Right lobe of liver (tissue), 6 donors: ENCODE measurements around the gene OLFML2B. TPM values are rescaled to one million over a fixed set of nuclear protein-coding genes. Genes with fewer than 3 reads are reported as not detected.

Experiments
- ATAC-seq, 4 donors: fragments of 200-7000 bp; cut with Tn5 transposase; one replicate each; pipeline ENCODE4 v1.9.1; 2020; ENCODE audit warnings: mild to moderate bottlenecking in 4 of 4, moderate library complexity in 4 of 4
- DNase-seq, 3 donors: peaks; one replicate each; pipeline ENCODE4 v3.0.0-alpha.2; 2020
- H3K27ac ChIP-seq, 3 donors: fragments of 200-600 bp; one replicate each; pipeline ENCODE4 v1.8.0; 2022
- H3K27me3 ChIP-seq, 2 donors: fragments of 200-600 bp; one replicate each; pipeline ENCODE4 v1.8.0; 2022
- H3K36me3 ChIP-seq, 4 donors: fragments of 200-600 bp; sonication (generic) in 1 of 4; one replicate each; pipeline versions ENCODE4 v1.5.1 to v1.8.0; 2017 to 2022; ENCODE audit warnings: control low read depth in 1 of 4
- H3K4me1 ChIP-seq, 4 donors: fragments of 200-600 bp; sonication (generic) in 1 of 4; one replicate each; pipeline versions ENCODE4 v1.5.1 to v1.8.0; 2017 to 2022; ENCODE audit warnings: control low read depth in 1 of 4
- H3K4me3 ChIP-seq, 3 donors: fragments of 200-600 bp; one replicate each; pipeline ENCODE4 v1.8.0; 2022
- H3K9me3 ChIP-seq, 4 donors: fragments of 200-600 bp; sonication (generic) in 1 of 4; one replicate each; pipeline versions ENCODE4 v1.5.1 to v1.8.0; 2017 to 2022; ENCODE audit warnings: control low read depth in 1 of 4
- POLR2A ChIP-seq: fragments of 450-650 bp; IDR thresholded peaks from one replicate; pipeline ENCODE4 v1.6.1; 2017; ENCODE audit warnings: antibody characterized with exemption, mild to moderate bottlenecking
- WGBS: methylation state at CpG from one replicate; pipeline ENCODE4 v1.1.6; 2018; ENCODE audit warnings: low coverage, low lambda C conversion rate; ENCODE audit not compliant: insufficient coverage; ENCODE audit errors: missing lambda C conversion rate; 5-methylcytosine and 5-hydroxymethylcytosine counted together
- intact Hi-C, 2 donors: fragments of 100-400 bp; cut with DNase I; formaldehyde crosslinking; loops; one replicate each; pipeline versions ENCODE4 v1.11.2 to v1.14.1; 2022
- total RNA-seq, 6 experiments: library from RNA; depleted of rRNA in 2 of 6; stranded (reverse); fragments of >200 nt in 2 of 6; fragmentation: NEBNext Ultra II Directional in 3 of 6; extraction: Animal tissue kit (Norgen Biotek cat#: 25700) in 3 of 6; gene quantifications; one replicate each; pipeline versions ENCODE4 v1.1.0 to v1.2.4, GENCODE V29; 2016 to 2023
- TF ChIP-seq, protein P1 (sequence below), 4 donors: fragments of 200-600 bp in 3 of 4; fragments of 450-650 bp in 1 of 4; IDR thresholded peaks; one replicate each; pipeline versions ENCODE4 v1.5.1 to v1.8.0; 2016 to 2022; ENCODE audit warnings: antibody characterized with exemption in 4 of 4, mild to moderate bottlenecking in 2 of 4
- donor health status: DM: no; HTN: yes; CAD: no.
- donor health status: DM: no; HTN: no; CAD: no.
- donor health status: DM: no; HTN: no; CAD: no.
- donor health status: DM: no; HTN: yes; CAD: no.
- donor health status: DM: no; HTN: yes; CAD: no.

Gene OLFML2B
- total RNA-seq, 6 experiments from 2014 or later: 0.37 to 2.1 (median 1.3) TPM

DNA sequence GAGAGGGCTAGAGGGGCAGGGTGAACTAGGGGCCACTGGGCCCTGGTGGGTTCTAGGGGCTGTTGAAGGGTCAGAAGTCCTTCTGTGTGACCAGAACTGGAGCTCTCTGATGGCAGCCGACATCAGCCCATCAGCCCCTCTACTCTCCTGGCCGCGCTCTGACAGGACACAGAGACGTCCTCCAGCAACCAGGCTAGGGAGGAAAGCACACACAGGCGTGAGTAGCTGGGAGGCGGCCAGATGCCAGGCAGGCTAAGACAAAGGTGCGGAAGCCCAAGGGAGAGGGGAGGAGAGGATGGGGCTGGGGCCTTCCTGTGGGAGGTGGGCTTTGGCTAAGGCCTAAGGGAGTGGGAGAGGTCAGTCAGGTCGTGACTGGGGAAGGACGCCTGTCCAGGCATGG is 50.8 kb downstream of the OLFML2B start:
- 63% methylated on average over 4 of the region's 9 CpGs for WGBS

DNA sequence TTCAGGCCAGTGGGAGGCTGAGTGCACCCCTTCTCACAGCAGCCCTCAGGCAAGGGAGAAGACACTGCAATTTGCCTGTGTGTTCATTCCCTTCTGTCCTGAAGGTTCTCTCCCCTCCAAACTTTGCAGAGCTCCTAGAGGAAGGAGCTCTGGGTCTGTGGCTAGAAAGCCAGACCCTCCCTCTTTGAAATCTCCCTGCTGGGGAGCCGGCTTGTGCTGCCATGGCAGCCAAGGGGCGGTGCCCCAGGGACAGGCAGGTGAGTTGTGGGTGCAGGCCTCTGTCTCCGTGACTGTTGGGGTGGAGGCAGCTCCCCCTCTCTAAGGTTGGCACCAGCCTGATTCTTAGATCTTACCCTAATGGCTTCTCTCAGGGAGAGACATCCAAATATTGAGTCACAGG is 53.0 kb downstream of the OLFML2B start:
- TF ChIP-seq POLR2A: no peak
- TF ChIP-seq, protein P1, sequence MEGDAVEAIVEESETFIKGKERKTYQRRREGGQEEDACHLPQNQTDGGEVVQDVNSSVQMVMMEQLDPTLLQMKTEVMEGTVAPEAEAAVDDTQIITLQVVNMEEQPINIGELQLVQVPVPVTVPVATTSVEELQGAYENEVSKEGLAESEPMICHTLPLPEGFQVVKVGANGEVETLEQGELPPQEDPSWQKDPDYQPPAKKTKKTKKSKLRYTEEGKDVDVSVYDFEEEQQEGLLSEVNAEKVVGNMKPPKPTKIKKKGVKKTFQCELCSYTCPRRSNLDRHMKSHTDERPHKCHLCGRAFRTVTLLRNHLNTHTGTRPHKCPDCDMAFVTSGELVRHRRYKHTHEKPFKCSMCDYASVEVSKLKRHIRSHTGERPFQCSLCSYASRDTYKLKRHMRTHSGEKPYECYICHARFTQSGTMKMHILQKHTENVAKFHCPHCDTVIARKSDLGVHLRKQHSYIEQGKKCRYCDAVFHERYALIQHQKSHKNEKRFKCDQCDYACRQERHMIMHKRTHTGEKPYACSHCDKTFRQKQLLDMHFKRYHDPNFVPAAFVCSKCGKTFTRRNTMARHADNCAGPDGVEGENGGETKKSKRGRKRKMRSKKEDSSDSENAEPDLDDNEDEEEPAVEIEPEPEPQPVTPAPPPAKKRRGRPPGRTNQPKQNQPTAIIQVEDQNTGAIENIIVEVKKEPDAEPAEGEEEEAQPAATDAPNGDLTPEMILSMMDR (IDR thresholded peaks at IDR 0.05): no peak
- no peak for DNase-seq
- Histone ChIP-seq H3K27ac (no peak overlapping the region), H3K4me1 (peaks cover 0 to 5% (median 0%) of the 10 kb centered on the region in 4 donors), H3K36me3 (no peaks in the 10 kb centered on the region), H3K27me3 (no peaks in the 10 kb centered on the region), H3K4me3 (no peak overlapping the region), H3K9me3 (no peaks in the 10 kb centered on the region)
- intact Hi-C loops: no loop called here
- 52% methylated on average over 2 of the region's 3 CpGs for WGBS
- no peak for ATAC-seq

More for the DNA sequence above, 50.8 kb downstream of the OLFML2B start:
- H3K4me3 ChIP-seq: no peak overlapping the region
- peaks cover 0 to 5% (median 0%) of the 10 kb centered on the region in 4 donors for H3K4me1 ChIP-seq
- intact Hi-C loops: no loop called here
- ATAC-seq (no peak), DNase-seq (no peak)
- no peaks in the 10 kb centered on the region for H3K36me3 ChIP-seq
- TF ChIP-seq, protein P1 (IDR thresholded peaks at IDR 0.05): no peak
- TF ChIP-seq POLR2A: no peak
- H3K27ac ChIP-seq: no peak overlapping the region
- no peaks in the 10 kb centered on the region for H3K27me3 ChIP-seq
- no peaks in the 10 kb centered on the region for H3K9me3 ChIP-seq

DNA sequence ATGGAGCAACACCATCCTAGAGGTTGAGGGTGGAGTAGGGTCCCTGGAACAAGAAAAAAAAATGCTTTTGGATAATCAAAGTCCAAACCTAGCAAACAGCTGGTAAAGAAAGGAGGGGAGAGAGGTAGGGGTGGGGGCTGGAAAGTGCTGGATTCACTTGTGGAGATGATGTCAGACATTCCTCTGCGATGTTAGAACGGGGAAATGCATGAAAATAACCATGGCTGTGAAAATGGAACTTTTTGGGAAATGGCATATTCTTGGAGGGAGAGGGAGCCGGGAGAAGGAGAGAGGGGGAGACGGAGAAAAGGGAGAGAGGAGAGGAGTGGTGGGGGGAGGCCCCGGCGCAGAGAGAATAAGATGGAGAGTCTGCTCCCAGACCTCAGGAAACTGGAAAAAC is 53.6 kb downstream of the OLFML2B start:
- TF ChIP-seq, protein P1 (IDR thresholded peaks at IDR 0.05): no peak
- TF ChIP-seq POLR2A: no peak
- H3K27me3 ChIP-seq: no peaks in the 10 kb centered on the region
- DNase-seq: no peak
- H3K9me3 ChIP-seq: no peaks in the 10 kb centered on the region
- H3K27ac ChIP-seq: no peak overlapping the region
- 78% methylated on average over 2 of the region's 6 CpGs for WGBS
- intact Hi-C loops: no loop called here
- no peaks in the 10 kb centered on the region for H3K36me3 ChIP-seq
- peaks cover 0 to 5% (median 0%) of the 10 kb centered on the region in 4 donors for H3K4me1 ChIP-seq
- no peak overlapping the region for H3K4me3 ChIP-seq
- no peak for ATAC-seq

DNA sequence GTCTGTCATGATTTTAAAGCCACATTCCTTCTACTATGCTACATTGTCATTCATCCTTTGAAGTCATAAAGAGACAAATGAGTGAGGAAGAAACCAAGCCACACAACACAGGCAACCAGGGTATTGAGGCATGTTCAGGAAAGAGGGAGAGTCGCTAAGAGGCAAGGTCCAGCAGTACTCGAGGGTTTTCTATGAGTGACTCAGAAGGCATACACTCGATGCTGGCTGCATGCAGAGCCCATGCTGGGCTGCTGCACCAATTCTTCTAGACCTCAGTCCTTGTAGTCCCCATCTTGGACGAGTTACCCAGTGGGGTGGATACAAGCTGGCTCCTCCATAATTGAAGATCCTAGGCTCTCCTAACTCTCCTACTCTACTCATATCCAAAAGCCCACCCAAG is 57.6 kb downstream of the OLFML2B start:
- ATAC-seq: no peak
- Histone ChIP-seq H3K4me3 (no peak overlapping the region), H3K36me3 (no peaks in the 10 kb centered on the region), H3K4me1 (no peaks in the 10 kb centered on the region), H3K27me3 (no peaks in the 10 kb centered on the region), H3K9me3 (no peaks in the 10 kb centered on the region), H3K27ac (no peak overlapping the region)
- intact Hi-C loops: no loop called here
- 80% methylated on average over 2 of the region's 4 CpGs for WGBS
- no peak for TF ChIP-seq POLR2A
- TF ChIP-seq, protein P1 (IDR thresholded peaks at IDR 0.05): no peak
- DNase-seq: no peak
